ENCODE data around the gene SAFB2. TPM values are rescaled to one million over a fixed set of nuclear protein-coding genes. Genes with fewer than 3 reads are reported as not detected.
A peak's percentile ranks its signal among the peaks of the same experiment; 100 is the strongest.

The SAFB2 gene
- total RNA-seq, 1 donor from 2014 or later: 74.2 TPM

DNA sequence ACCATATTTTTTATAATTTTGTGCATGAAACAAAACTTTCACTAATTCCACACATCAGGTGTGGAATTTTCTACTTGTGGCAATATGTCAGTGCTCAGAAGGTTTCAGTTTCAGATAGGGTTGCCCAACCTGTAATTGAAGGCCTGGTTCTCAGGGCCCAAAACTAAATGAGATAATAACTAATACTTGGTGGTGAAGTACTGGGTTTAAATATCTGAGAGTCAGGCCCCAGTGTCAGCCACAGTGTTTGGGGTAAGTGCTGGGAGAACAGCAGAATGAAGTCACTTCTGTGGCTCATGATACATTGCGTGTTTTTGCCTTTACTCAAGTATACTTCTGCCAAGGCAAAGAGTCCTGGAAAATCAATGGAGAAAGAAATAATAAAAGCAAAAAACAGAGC, 5.9 kb upstream of the SAFB2 start:
- no peak for DNase-seq
- Histone ChIP-seq H3K27me3 (no peaks in the 10 kb centered on the region), H3K4me3 (no peak overlapping the region), H3K36me3 (peaks cover 48% of the 10 kb centered on the region), H3K9me3 (no peaks in the 10 kb centered on the region), H3K4me1 (peaks cover 84% of the 10 kb centered on the region), H3K27ac (no peak overlapping the region)
- TF ChIP-seq, protein P1, sequence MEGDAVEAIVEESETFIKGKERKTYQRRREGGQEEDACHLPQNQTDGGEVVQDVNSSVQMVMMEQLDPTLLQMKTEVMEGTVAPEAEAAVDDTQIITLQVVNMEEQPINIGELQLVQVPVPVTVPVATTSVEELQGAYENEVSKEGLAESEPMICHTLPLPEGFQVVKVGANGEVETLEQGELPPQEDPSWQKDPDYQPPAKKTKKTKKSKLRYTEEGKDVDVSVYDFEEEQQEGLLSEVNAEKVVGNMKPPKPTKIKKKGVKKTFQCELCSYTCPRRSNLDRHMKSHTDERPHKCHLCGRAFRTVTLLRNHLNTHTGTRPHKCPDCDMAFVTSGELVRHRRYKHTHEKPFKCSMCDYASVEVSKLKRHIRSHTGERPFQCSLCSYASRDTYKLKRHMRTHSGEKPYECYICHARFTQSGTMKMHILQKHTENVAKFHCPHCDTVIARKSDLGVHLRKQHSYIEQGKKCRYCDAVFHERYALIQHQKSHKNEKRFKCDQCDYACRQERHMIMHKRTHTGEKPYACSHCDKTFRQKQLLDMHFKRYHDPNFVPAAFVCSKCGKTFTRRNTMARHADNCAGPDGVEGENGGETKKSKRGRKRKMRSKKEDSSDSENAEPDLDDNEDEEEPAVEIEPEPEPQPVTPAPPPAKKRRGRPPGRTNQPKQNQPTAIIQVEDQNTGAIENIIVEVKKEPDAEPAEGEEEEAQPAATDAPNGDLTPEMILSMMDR (IDR thresholded peaks at IDR 0.05): no peak
- intact Hi-C loops (cut with DNase I): no loop called here
- no peak for ATAC-seq

DNA sequence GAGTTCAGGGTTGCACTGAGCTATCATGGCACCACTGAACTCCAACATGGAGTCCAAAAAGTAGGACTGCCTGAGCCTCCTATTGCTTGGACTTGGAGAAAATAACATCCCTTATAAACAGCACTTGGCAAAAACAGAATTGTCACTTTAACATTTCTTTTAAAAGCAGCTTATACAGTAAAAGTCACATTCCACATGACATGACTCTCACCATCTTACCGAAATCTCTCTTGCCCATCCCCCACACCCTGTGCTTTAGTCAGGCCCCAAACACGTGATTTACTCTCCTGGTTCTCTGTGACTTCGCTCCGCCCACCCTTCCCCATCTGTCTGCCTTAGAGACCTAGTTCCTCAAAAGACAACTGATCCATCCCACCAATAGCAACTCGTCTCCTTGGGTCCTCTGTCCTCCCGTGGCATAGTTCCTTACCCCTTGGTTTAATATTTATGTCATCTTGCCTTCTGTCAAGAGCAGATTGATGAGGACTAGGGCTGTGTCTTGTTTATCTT, 4.9 kb upstream of the SAFB2 start:
- peak; percentile 50 for ATAC-seq
- Histone ChIP-seq H3K4me1 (peaks cover 75% of the 10 kb centered on the region), H3K9me3 (no peaks in the 10 kb centered on the region), H3K27ac (no peak overlapping the region), H3K36me3 (peaks cover 48% of the 10 kb centered on the region), H3K4me3 (no peak overlapping the region), H3K27me3 (no peaks in the 10 kb centered on the region)
- DNase-seq: peak; percentile 82
- TF ChIP-seq, protein P1 (IDR thresholded peaks at IDR 0.05): no peak
- intact Hi-C loops (cut with DNase I): no loop called here

DNA sequence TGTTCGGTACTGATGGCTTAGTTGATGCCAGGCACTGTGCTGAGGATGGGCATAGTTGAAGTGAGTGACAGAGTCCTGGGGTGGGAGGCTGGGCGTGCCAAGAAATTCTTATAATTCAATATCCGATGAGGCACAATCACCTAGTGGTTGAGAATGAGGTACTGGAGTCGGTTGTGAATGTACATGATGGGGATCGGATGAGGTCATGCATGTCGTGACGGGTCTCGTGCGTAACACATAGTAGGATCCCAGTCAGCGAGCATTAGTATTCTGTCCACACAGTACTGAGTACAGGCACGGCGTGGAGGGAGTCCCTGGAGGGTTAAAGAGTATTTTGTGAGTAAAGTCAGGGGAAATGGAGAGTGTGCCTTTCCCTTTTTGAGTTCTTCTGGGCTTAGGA, 3.1 kb upstream of the SAFB2 start:
- TF ChIP-seq, protein P1 (IDR thresholded peaks at IDR 0.05): no peak
- intact Hi-C loops (cut with DNase I): no loop called here
- H3K27ac ChIP-seq: no peak overlapping the region
- H3K9me3 ChIP-seq: no peaks in the 10 kb centered on the region
- peaks cover 55% of the 10 kb centered on the region for H3K36me3 ChIP-seq
- DNase-seq: no peak
- no peaks in the 10 kb centered on the region for H3K27me3 ChIP-seq
- peak overlapping the region; percentile 98 for H3K4me3 ChIP-seq
- peaks cover 68% of the 10 kb centered on the region for H3K4me1 ChIP-seq
- ATAC-seq: no peak

DNA sequence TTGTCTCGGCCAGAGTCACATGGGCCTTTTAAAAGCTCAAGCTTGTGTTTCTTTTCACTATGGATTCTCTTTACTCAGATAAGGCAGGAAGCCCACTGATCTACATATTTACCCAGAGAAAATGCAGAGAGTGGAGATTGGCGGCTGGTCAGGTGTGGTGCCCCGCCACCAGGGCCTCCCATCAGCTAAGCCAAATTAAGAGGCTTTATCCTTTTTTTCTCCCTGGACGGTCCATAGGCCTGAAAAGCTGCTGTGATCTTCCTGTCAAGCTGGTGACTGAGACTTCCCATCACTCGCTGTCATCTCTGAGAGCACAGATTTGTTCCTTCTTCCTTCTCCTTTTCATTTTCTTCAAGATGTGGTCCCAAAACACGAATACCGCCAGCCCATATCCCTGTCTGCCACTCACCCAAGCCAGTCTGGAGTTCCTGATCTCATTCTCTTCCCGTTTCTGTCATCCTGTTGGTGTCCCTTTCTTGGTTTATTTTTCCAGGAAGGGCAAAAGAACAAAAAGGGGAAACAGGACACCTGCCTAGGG, 2.2 kb upstream of the SAFB2 start:
- Histone ChIP-seq H3K4me1 (peaks cover 70% of the 10 kb centered on the region), H3K27me3 (no peaks in the 10 kb centered on the region), H3K9me3 (no peaks in the 10 kb centered on the region), H3K27ac (peak overlapping the region; percentile 95), H3K4me3 (peak overlapping the region; percentile 98), H3K36me3 (peaks cover 57% of the 10 kb centered on the region)
- no peak for DNase-seq
- no peak for ATAC-seq
- TF ChIP-seq, protein P1 (IDR thresholded peaks at IDR 0.05): no peak
- intact Hi-C loops (cut with DNase I): no loop called here

DNA sequence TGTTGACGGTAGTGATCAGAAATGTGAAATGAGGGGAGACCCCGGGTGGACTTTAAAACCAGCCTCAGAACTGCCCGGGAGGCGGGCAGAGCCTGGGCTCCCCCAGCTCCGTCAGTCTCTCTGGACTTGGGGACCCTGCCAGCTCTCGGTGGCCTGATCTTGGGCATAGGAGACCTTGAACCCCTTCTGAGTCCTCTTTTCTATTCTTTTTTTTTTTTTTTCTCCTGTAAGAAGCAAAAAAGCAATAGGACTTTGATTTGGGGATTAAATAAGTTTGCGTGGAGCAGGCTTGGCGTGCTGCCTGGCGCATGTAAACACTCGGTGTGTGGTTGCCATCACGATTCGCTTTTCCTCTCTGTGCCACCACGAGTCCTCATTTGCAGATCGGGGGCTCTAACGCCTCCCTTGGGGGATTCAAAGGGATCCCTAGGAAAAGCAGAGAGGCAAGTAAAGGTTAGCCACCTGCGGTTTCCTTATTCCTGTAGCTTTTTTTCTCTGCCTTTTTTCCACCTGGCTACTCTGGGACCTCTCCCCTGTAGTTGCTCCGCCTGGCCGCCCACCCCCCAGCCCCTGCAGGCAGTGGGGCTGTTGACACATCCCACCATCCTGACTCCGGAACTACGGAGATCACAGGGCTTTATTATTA, 1.6 kb upstream of the SAFB2 start:
- DNase-seq (peak; percentile 72), ATAC-seq (no peak)
- Histone ChIP-seq H3K27ac (peak overlapping the region; percentile 95), H3K4me3 (peak overlapping the region; percentile 98), H3K27me3 (no peaks in the 10 kb centered on the region), H3K4me1 (peaks cover 69% of the 10 kb centered on the region), H3K36me3 (peaks cover 57% of the 10 kb centered on the region), H3K9me3 (no peaks in the 10 kb centered on the region)
- TF ChIP-seq, protein P1 (IDR thresholded peaks at IDR 0.05): no peak
- intact Hi-C loops (cut with DNase I): no loop called here
